HepG2 (cell line): ENCODE results near the gene PMEL. TPM values are rescaled to one million over a fixed set of nuclear protein-coding genes. Genes with fewer than 3 reads are reported as not detected.

Experiments used
- KDM5B ChIP-seq: sonication (generic); formaldehyde crosslinking; IDR thresholded peaks from 2 replicates; pipeline ENCODE4 v1.4.0; 2020; ENCODE audit warnings: missing genetic modification reagents, mild to moderate bottlenecking, borderline replicate concordance
- MBD4 ChIP-seq: IDR thresholded peaks from 2 replicates; pipeline ENCODE4 v1.6.1; 2012; ENCODE audit warnings: low read length, inconsistent platforms, borderline replicate concordance
- SNAPC2 ChIP-seq: sonication (generic); formaldehyde crosslinking; IDR thresholded peaks from 2 replicates; pipeline ENCODE4 v1.8.1; 2022; ENCODE audit warnings: mild to moderate bottlenecking, missing genetic modification reagents
- TBP ChIP-seq: sonication (generic); formaldehyde crosslinking; IDR thresholded peaks from 2 replicates; pipeline ENCODE4 v1.5.0; 2020; ENCODE audit warnings: missing genetic modification reagents
- XBP1 ChIP-seq: sonication (generic); formaldehyde crosslinking; IDR thresholded peaks from 2 replicates; pipeline ENCODE4 v1.5.0; 2020; ENCODE audit warnings: missing genetic modification reagents
- YEATS2 ChIP-seq: sonication (generic); formaldehyde crosslinking; IDR thresholded peaks from 2 replicates; pipeline ENCODE4 v1.4.0; 2020; ENCODE audit warnings: missing genetic modification reagents, borderline replicate concordance
- YEATS4 ChIP-seq: sonication (generic); formaldehyde crosslinking; IDR thresholded peaks from 2 replicates; pipeline ENCODE4 v1.4.0; 2020; ENCODE audit warnings: missing genetic modification reagents, borderline replicate concordance
- ZFAT ChIP-seq: sonication (generic); formaldehyde crosslinking; conservative IDR thresholded peaks from 2 replicates; pipeline ENCODE4 v1.8.1; 2023; ENCODE audit warnings: missing genetic modification reagents, inconsistent platforms
- ZFP36L1 ChIP-seq: sonication (generic); formaldehyde crosslinking; IDR thresholded peaks from 2 replicates; pipeline ENCODE4 v1.8.0; 2022; ENCODE audit warnings: mild to moderate bottlenecking, missing genetic modification reagents, moderate library complexity
- ZNF562 ChIP-seq: sonication (generic); formaldehyde crosslinking; IDR thresholded peaks from 2 replicates; pipeline ENCODE4 v1.8.0; 2022; ENCODE audit warnings: missing genetic modification reagents, borderline replicate concordance
- ZNF563 ChIP-seq: sonication (generic); formaldehyde crosslinking; IDR thresholded peaks from 2 replicates; pipeline ENCODE4 v1.8.0; 2022; ENCODE audit warnings: mild to moderate bottlenecking, moderate library complexity, missing genetic modification reagents
- ZNF564 ChIP-seq: sonication (generic); formaldehyde crosslinking; IDR thresholded peaks from 2 replicates; pipeline ENCODE4 v1.8.1; 2023; ENCODE audit warnings: mild to moderate bottlenecking, missing genetic modification reagents
- polyA plus RNA-seq, 8 experiments: library from polyadenylated mRNA; depleted of rRNA in 3 of 8; stranded (reverse) in 7 of 8; unstranded in 1 of 8; fragments of >200 nt; fragmentation: Illumina TruSeq in 4 of 8; extraction: Trizol in 4 of 8; gene quantifications; 2 replicates each; pipeline versions ENCODE4 v1.2.1 to v1.2.3, GENCODE V29; 2011 to 2016; ENCODE audit warnings: low read depth in 4 of 8, missing spikeins in 1 of 8, mixed read lengths in 1 of 8; ENCODE audit not compliant: insufficient read depth in 1 of 8
- total RNA-seq, 5 experiments: library from RNA; depleted of rRNA; stranded (reverse); fragments of >200 nt; fragmentation: Illumina TruSeq; extraction: Trizol; gene quantifications; 2 replicates each; pipeline ENCODE4 v1.2.3, GENCODE V29; 2016; ENCODE audit warnings: low read depth in 1 of 5
- TF ChIP-seq, protein P1 (sequence below): IDR thresholded peaks from 2 replicates; pipeline ENCODE4 v1.6.1; 2016; ENCODE audit warnings: missing compliant biosample characterization, missing genetic modification reagents, borderline replicate concordance
- TF ChIP-seq, protein P2 (sequence below): IDR thresholded peaks from 2 replicates; pipeline ENCODE4 v1.6.1; 2012; ENCODE audit warnings: inconsistent platforms
- TF ChIP-seq, protein P3 (sequence below): sonication (generic); formaldehyde crosslinking; IDR thresholded peaks from 2 replicates; pipeline ENCODE4 v1.4.0; 2020; ENCODE audit warnings: mild to moderate bottlenecking, missing genetic modification reagents, borderline replicate concordance
- TF ChIP-seq, protein P4 (sequence below): sonication (generic); formaldehyde crosslinking; IDR thresholded peaks from 2 replicates; pipeline ENCODE4 v1.8.1; 2023; ENCODE audit warnings: mild to moderate bottlenecking, moderate library complexity, missing genetic modification reagents

Gene PMEL
- total and polyA plus RNA-seq, 2 of the 13 experiments (the other 11 are each of a cell fraction or from before 2014, with no cell fraction given): 0.49 to 3.3 TPM

DNA sequence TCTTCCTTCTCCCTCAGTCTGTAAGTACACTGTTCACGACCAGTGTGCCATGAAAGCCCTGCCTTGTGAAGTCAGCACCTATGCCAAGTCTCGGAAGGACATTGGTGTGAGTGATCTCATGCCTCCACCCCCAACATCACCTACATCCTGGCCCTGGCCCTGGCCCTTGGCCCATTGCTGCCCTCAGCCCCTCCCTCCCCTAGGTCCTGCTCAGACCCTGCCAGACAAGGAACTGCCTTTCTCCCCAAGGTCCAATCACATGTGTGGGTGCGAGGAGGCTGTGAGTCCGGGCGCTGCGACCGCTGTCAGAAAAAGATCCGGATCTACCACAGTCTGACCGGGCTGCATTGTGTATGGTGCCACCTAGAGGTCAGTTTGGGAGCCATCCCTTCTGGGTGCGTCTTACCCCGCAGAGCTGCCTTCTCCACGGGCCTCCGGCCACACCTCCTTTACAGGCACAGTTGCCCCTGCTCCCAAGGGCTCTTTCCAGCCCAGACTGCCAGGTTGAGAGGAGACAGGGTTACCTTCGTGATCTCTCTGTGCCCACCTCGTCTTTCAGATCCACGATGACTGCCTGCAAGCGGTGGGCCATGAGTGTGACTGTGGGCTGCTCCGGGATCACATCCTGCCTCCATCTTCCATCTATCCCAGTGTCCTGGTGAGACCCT, 25.6 kb downstream of the PMEL start (continued):
- TF ChIP-seq TBP (CRISPR knock-in tag) (no peak), KDM5B (CRISPR knock-in tag) (peak; percentile 67), ZFAT (CRISPR knock-in tag) (no peak), ZNF562 (no peak), ZNF563 (no peak), XBP1 (CRISPR knock-in tag) (no peak), YEATS4 (CRISPR knock-in tag) (no peak), ZNF564 (CRISPR knock-in tag) (no peak), ZFP36L1 (CRISPR knock-in tag) (no peak), YEATS2 (CRISPR knock-in tag) (no peak), SNAPC2 (no peak), MBD4 (no peak)
- TF ChIP-seq, protein P1, sequence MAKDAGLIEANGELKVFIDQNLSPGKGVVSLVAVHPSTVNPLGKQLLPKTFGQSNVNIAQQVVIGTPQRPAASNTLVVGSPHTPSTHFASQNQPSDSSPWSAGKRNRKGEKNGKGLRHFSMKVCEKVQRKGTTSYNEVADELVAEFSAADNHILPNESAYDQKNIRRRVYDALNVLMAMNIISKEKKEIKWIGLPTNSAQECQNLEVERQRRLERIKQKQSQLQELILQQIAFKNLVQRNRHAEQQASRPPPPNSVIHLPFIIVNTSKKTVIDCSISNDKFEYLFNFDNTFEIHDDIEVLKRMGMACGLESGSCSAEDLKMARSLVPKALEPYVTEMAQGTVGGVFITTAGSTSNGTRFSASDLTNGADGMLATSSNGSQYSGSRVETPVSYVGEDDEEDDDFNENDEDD (CRISPR knock-in tag): no peak
- TF ChIP-seq, protein P2, sequence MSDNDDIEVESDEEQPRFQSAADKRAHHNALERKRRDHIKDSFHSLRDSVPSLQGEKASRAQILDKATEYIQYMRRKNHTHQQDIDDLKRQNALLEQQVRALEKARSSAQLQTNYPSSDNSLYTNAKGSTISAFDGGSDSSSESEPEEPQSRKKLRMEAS: peak; percentile 30; the same call in 1 of the 2 replicates
- TF ChIP-seq, protein P3, sequence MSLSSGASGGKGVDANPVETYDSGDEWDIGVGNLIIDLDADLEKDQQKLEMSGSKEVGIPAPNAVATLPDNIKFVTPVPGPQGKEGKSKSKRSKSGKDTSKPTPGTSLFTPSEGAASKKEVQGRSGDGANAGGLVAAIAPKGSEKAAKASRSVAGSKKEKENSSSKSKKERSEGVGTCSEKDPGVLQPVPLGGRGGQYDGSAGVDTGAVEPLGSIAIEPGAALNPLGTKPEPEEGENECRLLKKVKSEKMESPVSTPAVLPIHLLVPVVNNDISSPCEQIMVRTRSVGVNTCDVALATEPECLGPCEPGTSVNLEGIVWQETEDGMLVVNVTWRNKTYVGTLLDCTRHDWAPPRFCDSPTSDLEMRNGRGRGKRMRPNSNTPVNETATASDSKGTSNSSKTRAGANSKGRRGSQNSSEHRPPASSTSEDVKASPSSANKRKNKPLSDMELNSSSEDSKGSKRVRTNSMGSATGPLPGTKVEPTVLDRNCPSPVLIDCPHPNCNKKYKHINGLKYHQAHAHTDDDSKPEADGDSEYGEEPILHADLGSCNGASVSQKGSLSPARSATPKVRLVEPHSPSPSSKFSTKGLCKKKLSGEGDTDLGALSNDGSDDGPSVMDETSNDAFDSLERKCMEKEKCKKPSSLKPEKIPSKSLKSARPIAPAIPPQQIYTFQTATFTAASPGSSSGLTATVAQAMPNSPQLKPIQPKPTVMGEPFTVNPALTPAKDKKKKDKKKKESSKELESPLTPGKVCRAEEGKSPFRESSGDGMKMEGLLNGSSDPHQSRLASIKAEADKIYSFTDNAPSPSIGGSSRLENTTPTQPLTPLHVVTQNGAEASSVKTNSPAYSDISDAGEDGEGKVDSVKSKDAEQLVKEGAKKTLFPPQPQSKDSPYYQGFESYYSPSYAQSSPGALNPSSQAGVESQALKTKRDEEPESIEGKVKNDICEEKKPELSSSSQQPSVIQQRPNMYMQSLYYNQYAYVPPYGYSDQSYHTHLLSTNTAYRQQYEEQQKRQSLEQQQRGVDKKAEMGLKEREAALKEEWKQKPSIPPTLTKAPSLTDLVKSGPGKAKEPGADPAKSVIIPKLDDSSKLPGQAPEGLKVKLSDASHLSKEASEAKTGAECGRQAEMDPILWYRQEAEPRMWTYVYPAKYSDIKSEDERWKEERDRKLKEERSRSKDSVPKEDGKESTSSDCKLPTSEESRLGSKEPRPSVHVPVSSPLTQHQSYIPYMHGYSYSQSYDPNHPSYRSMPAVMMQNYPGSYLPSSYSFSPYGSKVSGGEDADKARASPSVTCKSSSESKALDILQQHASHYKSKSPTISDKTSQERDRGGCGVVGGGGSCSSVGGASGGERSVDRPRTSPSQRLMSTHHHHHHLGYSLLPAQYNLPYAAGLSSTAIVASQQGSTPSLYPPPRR (CRISPR knock-in tag): peak; percentile 28; the same call in 1 of the 2 replicates
- TF ChIP-seq, protein P4, sequence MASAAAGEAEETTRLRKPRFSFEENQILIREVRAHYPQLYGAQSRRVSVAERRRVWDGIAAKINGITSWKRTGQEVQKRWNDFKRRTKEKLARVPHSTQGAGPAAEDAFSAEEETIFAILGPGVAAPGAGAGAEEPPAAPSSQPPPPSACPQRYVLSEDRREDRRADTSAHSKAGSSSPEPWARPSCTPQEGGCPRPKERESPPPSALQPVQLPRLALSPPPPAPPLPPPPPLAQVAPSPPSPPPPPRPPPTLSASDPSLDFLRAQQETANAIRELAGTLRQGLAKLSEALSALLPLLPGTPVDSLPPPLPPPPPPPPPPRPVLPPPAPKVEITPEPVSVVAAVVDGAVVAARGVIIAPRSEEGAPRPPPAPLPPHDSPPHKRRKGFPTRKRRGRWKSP (CRISPR knock-in tag): no peak
